ENCODE results near the gene FNTB. TPM values are rescaled to one million over a fixed set of nuclear protein-coding genes. Genes with fewer than 3 reads are reported as not detected.

The FNTB gene
- total RNA-seq, 2 experiments from 2014 or later, result 7.5 to 7.9 TPM

- Histone ChIP-seq H3K9me3 (ENCODE audit: control insufficient read depth in 1 of 2, insufficient read depth in 1 of 2, low read length in 2 of 2) (no peaks in the 10 kb centered on the region), H3K27ac (ENCODE audit: low read depth in 1 of 2, low read length in 2 of 2) (no peak overlapping the region), H3K27me3 (ENCODE audit: control insufficient read depth in 1 of 2, insufficient read depth in 2 of 2, low read length in 2 of 2) (no peaks in the 10 kb centered on the region), H3K4me3 (ENCODE audit: low read length) (no peak overlapping the region), H3K4me1 (ENCODE audit: insufficient read depth, low read length) (no peaks in the 10 kb centered on the region), H3K36me3 (ENCODE audit: insufficient read depth, low read length) (peaks cover 9% of the 10 kb centered on the region)
- no peak overlapping the region for H3K4me3 Mint-ChIP-seq
- no peak overlapping the region for H3K27ac Mint-ChIP-seq
- TF ChIP-seq CTCF (IDR thresholded peaks at IDR 0.05), result no peak
- no peaks in the 10 kb centered on the region for H3K27me3 Mint-ChIP-seq
- H3K36me3 Mint-ChIP-seq (ENCODE audit: low read depth), result peaks cover 11% of the 10 kb centered on the region
- ATAC-seq (ENCODE audit: poor library complexity) (no peak), DNase-seq (no peak)
- intact Hi-C loops (cut with DNase I, micrococcal nuclease), result no loop called here
- H3K9me3 Mint-ChIP-seq, result no peaks in the 10 kb centered on the region
- ChIA-PET CTCF (no interaction called here), POLR2A (no interaction called here)
- H3K4me1 Mint-ChIP-seq (ENCODE audit: low read depth), result peaks cover 11% of the 10 kb centered on the region
These were observed 31.4 kb upstream of the FNTB start for GRCh38 chr14:64955297-64955696.

GRCh38 chr14:64956697-64957406 lies 29.8 kb upstream of the FNTB start:
- H3K27me3 Mint-ChIP-seq, result no peaks in the 10 kb centered on the region
- ChIA-PET CTCF (interaction anchor here (0.6 to 1.0 kb wide), 2 partner anchors 30 to 269 kb away, joined by 3 to 4 read pairs; partner anchors contain the start of gene FNTB), POLR2A (interaction anchor here (0.6 to 1.3 kb wide), 3 partner anchors 9 to 42 kb away, joined by 4 to 5 read pairs (median 4); partner anchors contain the start of gene CHURC1)
- peaks cover 3% of the 10 kb centered on the region for H3K36me3 ChIP-seq (ENCODE audit: insufficient read depth, low read length)
- intact Hi-C loops (cut with DNase I, micrococcal nuclease), result no loop called here
- no peaks in the 10 kb centered on the region for H3K27me3 ChIP-seq (ENCODE audit: control insufficient read depth in 1 of 2, insufficient read depth in 2 of 2, low read length in 2 of 2)
- no peak overlapping the region for H3K4me3 Mint-ChIP-seq
- ATAC-seq (ENCODE audit: poor library complexity), result no peak
- no peak overlapping the region for H3K27ac Mint-ChIP-seq
- H3K27ac ChIP-seq (ENCODE audit: low read depth in 1 of 2, low read length in 2 of 2), result no peak overlapping the region
- no peak for DNase-seq
- no peak overlapping the region for H3K4me3 ChIP-seq (ENCODE audit: low read length)
- H3K36me3 Mint-ChIP-seq (ENCODE audit: low read depth), result peaks cover 8% of the 10 kb centered on the region
- no peaks in the 10 kb centered on the region for H3K9me3 Mint-ChIP-seq
- H3K9me3 ChIP-seq (ENCODE audit: control insufficient read depth in 1 of 2, insufficient read depth in 1 of 2, low read length in 2 of 2), result no peaks in the 10 kb centered on the region
- no peak for TF ChIP-seq CTCF (IDR thresholded peaks at IDR 0.05)
- no peaks in the 10 kb centered on the region for H3K4me1 ChIP-seq (ENCODE audit: insufficient read depth, low read length)
- H3K4me1 Mint-ChIP-seq (ENCODE audit: low read depth), result peaks cover 11% of the 10 kb centered on the region

DNA sequence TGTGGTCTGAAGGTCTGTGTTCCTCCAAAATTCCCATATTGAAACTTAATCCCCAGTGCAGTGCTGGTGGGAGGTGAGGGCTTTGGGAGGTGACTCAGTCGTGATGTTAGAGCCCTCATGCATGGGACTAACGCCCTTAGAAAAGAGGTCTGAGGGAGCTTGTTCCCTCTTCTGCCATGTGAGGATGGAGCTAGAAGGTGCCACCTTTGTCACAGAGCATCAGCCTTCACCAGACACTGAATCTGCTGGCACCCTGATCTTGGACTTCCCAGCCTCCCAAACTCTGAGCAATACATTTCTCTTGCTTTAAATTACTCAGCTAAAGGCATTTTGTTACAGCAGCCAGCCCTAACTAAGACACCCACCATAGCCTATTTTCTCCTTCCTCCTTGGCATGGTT lies 28.5 kb upstream of the FNTB start:
- Histone ChIP-seq H3K4me1 (ENCODE audit: insufficient read depth, low read length) (no peaks in the 10 kb centered on the region), H3K27me3 (ENCODE audit: control insufficient read depth in 1 of 2, insufficient read depth in 2 of 2, low read length in 2 of 2) (no peaks in the 10 kb centered on the region), H3K27ac (ENCODE audit: low read depth in 1 of 2, low read length in 2 of 2) (no peak overlapping the region), H3K36me3 (ENCODE audit: insufficient read depth, low read length) (no peaks in the 10 kb centered on the region), H3K4me3 (ENCODE audit: low read length) (no peak overlapping the region), H3K9me3 (ENCODE audit: control insufficient read depth in 1 of 2, insufficient read depth in 1 of 2, low read length in 2 of 2) (no peaks in the 10 kb centered on the region)
- no peaks in the 10 kb centered on the region for H3K36me3 Mint-ChIP-seq (ENCODE audit: low read depth)
- no peak for TF ChIP-seq CTCF (IDR thresholded peaks at IDR 0.05)
- H3K27ac Mint-ChIP-seq, result no peak overlapping the region
- no peak for ATAC-seq (ENCODE audit: poor library complexity)
- no peaks in the 10 kb centered on the region for H3K4me1 Mint-ChIP-seq (ENCODE audit: low read depth)
- intact Hi-C loops (cut with DNase I, micrococcal nuclease), result no loop called here
- no peaks in the 10 kb centered on the region for H3K27me3 Mint-ChIP-seq
- no peak overlapping the region for H3K4me3 Mint-ChIP-seq
- no peak for DNase-seq
- CTCF ChIA-PET, result no interaction called here
- POLR2A ChIA-PET, result no interaction called here
- no peaks in the 10 kb centered on the region for H3K9me3 Mint-ChIP-seq
